Middle frontal gyrus (tissue), 1 donor: ENCODE data around the gene CEP112.
"Not testable (repeated sequence)": the region's sequence is repeated elsewhere in the genome, so short reads cannot be mapped to it uniquely, and the experiment has no call there.

ENCODE experiments used
- DNase-seq: peaks from one replicate; pipeline ENCODE4 v3.0.0-alpha.2; 2015; ENCODE audit warnings: low spot score; ENCODE audit errors: extremely low spot score

Gene CEP112

GRCh38 chr17:65743308-65743655 is 448.7 kb downstream of the CEP112 start:
- no peak for DNase-seq

- no peak for DNase-seq
These were observed 449.3 kb downstream of the CEP112 start for GRCh38 chr17:65742403-65743307.

DNA sequence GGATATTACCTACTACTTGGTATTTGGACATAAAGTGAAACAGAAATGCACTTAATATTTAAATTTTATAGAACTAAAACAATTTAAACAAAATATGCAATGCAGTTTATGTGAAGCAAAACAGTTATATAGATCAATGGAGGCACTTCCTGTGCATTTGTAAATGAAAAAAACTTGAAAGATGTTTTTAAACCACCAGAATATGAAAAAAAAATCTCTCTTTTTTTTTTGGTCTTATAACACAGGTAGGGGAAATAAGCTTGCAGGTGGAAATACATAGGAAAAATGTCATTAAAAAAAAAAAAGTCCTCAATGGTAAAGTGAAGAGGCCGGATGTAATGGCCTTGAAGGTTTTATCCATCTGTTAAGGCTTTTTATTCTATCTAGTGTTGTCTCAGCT is 450.2 kb downstream of the CEP112 start:
- DNase-seq, result no peak

- DNase-seq, result no peak
These were observed 452.9 kb downstream of the CEP112 start for GRCh38 chr17:65739034-65739433.

DNA sequence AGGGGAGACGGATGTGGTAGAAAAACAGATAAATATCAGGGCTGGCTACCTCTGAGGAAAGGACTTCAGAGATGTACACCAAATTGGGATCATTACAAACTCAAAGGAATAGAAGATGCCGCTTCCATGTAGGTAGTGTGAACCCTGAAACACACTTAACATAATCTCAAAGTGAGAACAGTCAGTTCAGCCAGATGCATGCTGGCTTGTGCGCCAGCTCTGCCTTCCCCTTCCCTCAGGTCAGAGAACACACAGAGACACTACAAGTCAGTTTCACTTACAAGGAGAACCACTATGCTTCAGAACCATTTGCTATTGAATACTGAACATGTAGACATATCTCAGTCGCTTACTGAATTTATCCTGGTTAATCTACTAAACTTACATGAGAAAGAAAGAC is 454.5 kb downstream of the CEP112 start:
- no peak for DNase-seq

- no peak for DNase-seq
These were observed 458.6 kb downstream of the CEP112 start for GRCh38 chr17:65733314-65733713.

GRCh38 chr17:65732667-65733066 is 459.3 kb downstream of the CEP112 start:
- not testable (repeated sequence) for DNase-seq

DNA sequence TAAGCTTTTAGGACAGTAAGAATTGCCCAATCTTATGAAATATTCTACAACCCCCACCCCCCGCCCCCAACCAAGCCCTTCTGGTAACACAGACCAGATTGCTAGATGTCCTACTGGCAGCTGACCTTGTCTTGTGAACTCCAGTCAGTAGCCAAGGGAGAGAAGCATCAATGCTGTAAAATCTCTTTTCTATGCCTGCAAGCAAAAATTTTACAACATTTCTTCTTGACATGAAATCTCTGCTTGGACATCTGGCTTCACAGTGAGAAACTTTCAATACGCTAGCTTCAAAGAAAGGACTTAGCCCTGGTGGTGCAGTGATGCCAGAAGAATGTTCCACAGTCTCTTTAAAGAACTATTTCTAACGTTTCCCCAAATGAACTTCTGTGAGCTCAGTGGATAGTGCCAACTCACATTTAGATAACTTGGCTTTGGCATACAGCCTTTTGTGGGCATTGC is 461.2 kb downstream of the CEP112 start:
- DNase-seq, result no peak

DNA sequence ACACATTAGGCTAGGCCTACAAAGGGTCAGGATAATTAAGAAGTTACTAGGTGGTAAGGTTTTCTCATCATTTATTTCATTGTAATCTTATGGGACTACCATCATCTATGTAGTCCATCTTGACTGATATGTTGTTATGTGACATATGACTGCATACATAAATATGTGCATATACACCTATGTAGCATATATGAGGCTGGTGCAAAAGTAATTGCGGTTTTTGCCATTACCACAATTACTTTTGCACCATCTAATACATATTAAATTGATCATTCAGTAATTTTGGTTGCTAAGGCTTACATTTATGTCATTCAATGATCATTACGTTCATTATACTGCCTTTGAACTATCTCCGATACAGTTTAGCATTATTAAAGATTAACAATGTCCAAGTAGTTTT is 462.7 kb downstream of the CEP112 start:
- no peak for DNase-seq

GRCh38 chr17:65727832-65728231 is 464.1 kb downstream of the CEP112 start:
- no peak for DNase-seq

GRCh38 chr17:65727246-65727645 is 464.7 kb downstream of the CEP112 start:
- DNase-seq, result no peak

DNA sequence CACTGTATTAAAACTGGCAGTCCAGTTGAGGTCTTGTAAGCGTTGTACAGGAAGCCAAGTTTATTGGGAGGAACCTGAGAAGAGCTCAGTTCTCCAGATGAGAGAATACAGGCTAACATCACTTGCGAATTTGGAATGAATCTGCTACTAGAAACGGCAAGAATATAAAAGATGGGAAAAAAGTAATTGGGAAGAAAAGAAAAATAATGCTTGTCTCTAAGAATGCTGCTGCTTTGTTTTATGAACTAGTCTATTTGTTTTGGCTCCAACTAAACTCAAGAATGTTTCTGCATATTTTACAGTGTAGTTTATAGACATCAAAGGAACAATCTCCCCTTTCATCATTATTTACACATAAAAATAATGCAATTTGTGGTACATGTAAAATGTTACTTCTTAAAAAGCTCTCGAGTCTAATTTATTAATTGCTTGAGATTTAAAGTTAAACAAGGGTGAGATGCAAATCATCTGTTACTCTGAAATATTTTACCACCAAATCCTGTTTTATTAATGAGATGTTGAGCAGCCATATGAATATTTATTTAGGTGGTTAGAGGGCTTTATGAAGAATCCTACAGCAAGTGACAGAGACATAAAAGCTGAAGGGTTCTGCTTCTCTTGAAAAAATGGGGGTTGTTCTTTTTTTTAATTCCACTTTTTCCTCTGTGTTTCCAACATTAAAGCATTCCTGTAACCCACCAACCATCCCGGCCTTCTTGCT is 468.3 kb downstream of the CEP112 start:
- no peak for DNase-seq

- no peak for DNase-seq
These were observed 473.3 kb downstream of the CEP112 start for GRCh38 chr17:65718601-65719000.

DNA sequence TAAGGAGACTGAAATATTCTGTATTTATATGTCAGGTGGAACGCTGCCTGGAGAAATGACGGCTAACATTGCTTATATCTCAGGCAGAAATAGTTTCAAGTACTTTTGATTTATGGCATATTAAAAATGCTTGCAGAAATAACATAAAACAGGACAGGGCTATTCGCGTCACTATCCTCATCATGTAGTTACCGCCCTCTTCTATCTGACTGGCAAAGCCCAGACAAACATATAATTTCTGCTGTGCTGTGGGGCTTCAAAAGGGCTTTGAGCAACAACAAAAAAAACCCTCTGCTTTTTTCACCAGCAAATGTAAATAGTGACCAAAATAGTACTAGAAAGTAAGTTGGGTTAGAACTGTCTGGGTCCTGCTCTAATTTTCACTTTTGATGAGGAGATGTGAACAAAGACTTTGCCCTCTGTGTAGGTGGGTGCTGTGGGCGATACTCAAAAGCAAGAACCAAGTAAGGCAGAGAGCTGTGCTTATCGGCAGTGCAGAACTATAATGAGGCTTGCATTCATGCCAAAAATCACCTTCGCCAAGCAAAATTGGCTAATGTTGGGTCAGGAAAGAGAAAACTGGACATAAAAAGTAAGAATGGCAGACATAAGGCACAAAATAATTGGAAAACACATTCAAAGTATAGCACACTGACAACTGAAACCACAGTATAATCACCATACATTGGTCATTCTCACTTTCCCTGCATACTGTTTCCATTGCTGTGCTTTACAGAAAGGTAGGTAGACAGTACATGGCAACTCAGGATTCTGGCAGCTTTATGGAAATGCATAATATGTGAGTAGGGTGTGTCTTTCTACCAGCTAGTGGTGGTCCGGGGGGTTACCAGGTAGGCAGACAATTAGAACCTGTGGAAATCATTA is 479.3 kb downstream of the CEP112 start:
- DNase-seq, result no peak

GRCh38 chr17:65711671-65712276 is 480.2 kb downstream of the CEP112 start:
- no peak for DNase-seq

- no peak for DNase-seq
These were observed 484.2 kb downstream of the CEP112 start for GRCh38 chr17:65707780-65708179.

GRCh38 chr17:65704731-65705130 is 487.2 kb downstream of the CEP112 start:
- no peak for DNase-seq

GRCh38 chr17:65703891-65704290 is 488.0 kb downstream of the CEP112 start:
- DNase-seq, result no peak

DNA sequence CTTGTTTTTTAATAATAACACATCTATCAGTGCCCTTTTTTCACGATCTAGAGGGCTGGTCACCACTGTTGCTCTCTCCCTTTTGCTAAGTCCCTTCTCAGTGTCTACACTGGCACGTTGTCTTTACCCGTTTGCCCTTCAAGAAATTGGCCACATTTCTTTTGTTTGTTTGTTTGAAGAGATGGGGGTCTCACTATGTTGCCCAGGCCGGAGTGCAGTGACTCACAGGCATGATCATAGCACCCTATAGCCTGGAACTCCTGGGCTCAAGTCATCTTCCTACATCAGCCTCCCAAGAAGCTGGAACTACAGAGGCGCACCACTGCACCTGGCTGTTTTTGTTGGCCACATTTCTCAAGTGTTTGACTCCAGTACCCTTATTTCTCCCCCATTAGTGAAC is 492.5 kb downstream of the CEP112 start:
- no peak for DNase-seq

DNA sequence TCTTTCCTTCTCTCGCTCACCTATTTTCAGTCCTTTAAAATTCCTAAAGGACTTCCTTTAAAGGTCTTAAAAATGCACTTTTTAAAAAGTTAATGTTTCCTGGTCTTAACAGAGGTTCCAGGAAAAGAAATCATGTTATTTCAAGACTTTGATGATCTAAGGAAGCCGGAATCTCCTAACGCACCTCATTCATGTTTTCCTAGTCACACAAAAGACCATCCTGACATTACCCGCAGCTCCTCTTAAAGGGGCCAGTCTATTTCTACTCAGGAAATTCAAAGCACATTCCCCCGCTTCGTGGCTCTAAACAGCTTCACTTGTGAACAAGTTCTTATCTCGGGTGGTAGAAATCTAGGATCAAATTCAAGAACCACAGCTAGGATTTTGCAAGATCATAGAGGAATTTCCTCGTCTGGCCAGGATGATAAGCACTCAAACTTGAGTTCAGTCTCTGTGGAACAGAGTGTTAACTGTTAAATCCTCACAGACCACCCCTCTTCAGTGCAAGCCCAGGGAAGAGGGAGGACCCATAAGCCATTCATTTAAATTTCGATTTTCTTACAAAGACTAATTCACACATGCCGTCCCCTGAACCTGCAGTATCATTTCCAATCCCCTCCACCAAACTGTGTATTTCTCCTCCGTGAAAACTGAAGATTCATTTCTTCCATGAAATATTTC is 493.4 kb downstream of the CEP112 start:
- DNase-seq, result no peak

GRCh38 chr17:65697661-65698060 is 494.3 kb downstream of the CEP112 start:
- no peak for DNase-seq
